B cell (primary cell): ENCODE measurements around the gene F12. TPM values are rescaled to one million over a fixed set of nuclear protein-coding genes. Genes with fewer than 3 reads are reported as not detected.
A peak's percentile ranks its signal among the peaks of the same experiment; 100 is the strongest.

Source experiments
- ATAC-seq: fragments of 200-7000 bp; cut with Tn5 transposase; one replicate; pipeline ENCODE4 v1.10.0; 2021; ENCODE audit warnings: low read depth, mild to moderate bottlenecking, moderate number of reproducible peaks, moderate library complexity
- CTCF ChIA-PET: fragments of 350-600 bp; sonication (Branson Sonifier 250); formaldehyde crosslinking; loops from one replicate; lab custom pipeline; 2021; ENCODE audit warnings: antibody characterized with exemption, inconsistent platforms; lab: Charles Lee
- POLR2A ChIA-PET: fragments of 350-600 bp; sonication (Branson Sonifier 250); formaldehyde crosslinking; loops from one replicate; lab custom pipeline; 2021; ENCODE audit warnings: antibody characterized with exemption; lab: Charles Lee
- DNase-seq: peaks from one replicate; pipeline ENCODE4 v3.0.0; 2013
- H2AFZ ChIP-seq: 2 replicates; pipeline ENCODE4 v1.6.1; 2012; ENCODE audit warnings: mild to moderate bottlenecking, low read depth, low read length; ENCODE audit not compliant: insufficient read depth, poor library complexity, severe bottlenecking
- H3K27ac ChIP-seq, 2 donors: 1 replicate in 1 of 2; 2 replicates in 1 of 2; pipeline ENCODE4 v1.5.1; 2012 to 2013; ENCODE audit warnings: low read length in 2 of 2, mild to moderate bottlenecking in 2 of 2, moderate library complexity in 1 of 2
- H3K27me3 ChIP-seq, 4 experiments: fragments of 200-600 bp in 1 of 4; sonication (generic) in 1 of 4; replicated peaks in 1 of 4; 1 replicate in 2 of 4; 2 replicates in 2 of 4; pipeline versions ENCODE4 v1.6.1 to v1.7.0; 2013 to 2016; ENCODE audit warnings: low read length in 3 of 4, mild to moderate bottlenecking in 2 of 4, mixed read lengths in 1 of 4, moderate library complexity in 1 of 4; ENCODE audit not compliant: insufficient read depth in 4 of 4, control insufficient read depth in 3 of 4; ENCODE audit errors: control extremely low read depth in 1 of 4
- H3K36me3 ChIP-seq, 2 experiments: replicated peaks in 1 of 2; 1 replicate in 1 of 2; 2 replicates in 1 of 2; pipeline versions ENCODE4 v1.6.1 to v1.7.1; 2013; ENCODE audit warnings: low read length in 1 of 2; ENCODE audit not compliant: insufficient read depth in 2 of 2, control insufficient read depth in 1 of 2; ENCODE audit errors: control extremely low read depth in 1 of 2, extremely low read depth in 1 of 2
- H3K4me1 ChIP-seq, 2 donors: fragments of 200-600 bp in 1 of 2; sonication (generic) in 1 of 2; 1 replicate in 1 of 2; 2 replicates in 1 of 2; pipeline versions ENCODE4 v1.5.1 to v1.6.1; 2013 to 2017; ENCODE audit warnings: low read length in 2 of 2; ENCODE audit not compliant: control insufficient read depth in 2 of 2, insufficient read depth in 2 of 2
- H3K4me2 ChIP-seq: replicated peaks from 2 replicates; pipeline ENCODE3; 2012; ENCODE audit warnings: mild to moderate bottlenecking, low read depth, low read length; ENCODE audit not compliant: poor library complexity, severe bottlenecking
- H3K4me3 ChIP-seq, 5 experiments: fragments of 200-600 bp in 1 of 5; sonication (generic) in 1 of 5; 1 replicate in 3 of 5; 2 replicates in 2 of 5; pipeline versions ENCODE4 v1.5.1 to v1.7.0; 2011 to 2016; ENCODE audit warnings: low read length in 4 of 5, mild to moderate bottlenecking in 4 of 5, low read depth in 2 of 5, control low read depth in 1 of 5, moderate library complexity in 1 of 5; ENCODE audit not compliant: insufficient read depth in 1 of 5; ENCODE audit errors: control extremely low read depth in 1 of 5, extremely low read depth in 1 of 5
- H3K79me2 ChIP-seq: fragments of 200-600 bp; sonication (generic); one replicate; pipeline ENCODE4 v1.6.0; 2016; ENCODE audit warnings: low read length; ENCODE audit not compliant: control insufficient read depth, insufficient read depth
- H3K9ac ChIP-seq: fragments of 200-600 bp; sonication (generic); 2 replicates; pipeline ENCODE4 v1.6.1; 2017; ENCODE audit warnings: mild to moderate bottlenecking, low read length, moderate library complexity
- H3K9me3 ChIP-seq, 3 donors: one replicate each; pipeline versions ENCODE4 v1.6.1 to v1.7.1; 2013; ENCODE audit warnings: low read length in 2 of 3; ENCODE audit not compliant: control insufficient read depth in 2 of 3, insufficient read depth in 1 of 3; ENCODE audit errors: control extremely low read depth in 1 of 3
- H4K20me1 ChIP-seq: 2 replicates; pipeline ENCODE4 v1.6.0; 2012; ENCODE audit warnings: mild to moderate bottlenecking, low read length; ENCODE audit not compliant: insufficient read depth, control insufficient read depth, poor library complexity, severe bottlenecking
- H3K27ac Mint-ChIP-seq: one replicate; pipeline ENCODE4 v1.8.0; 2021; ENCODE audit warnings: mixed read lengths
- H3K27me3 Mint-ChIP-seq: one replicate; pipeline ENCODE4 v1.8.0; 2021; ENCODE audit warnings: mixed read lengths
- H3K4me1 Mint-ChIP-seq: one replicate; pipeline ENCODE4 v1.8.0; 2021; ENCODE audit warnings: mixed read lengths
- H3K4me3 Mint-ChIP-seq: one replicate; pipeline ENCODE4 v1.8.0; 2021; ENCODE audit warnings: mixed read lengths
- H3K9me3 Mint-ChIP-seq: one replicate; pipeline ENCODE4 v1.8.0; 2022; ENCODE audit warnings: mixed read lengths; ENCODE audit not compliant: insufficient read depth
- CTCF ChIP-seq: fragments of 200-600 bp; IDR thresholded peaks from one replicate; pipeline ENCODE4 v1.8.0; 2022; ENCODE audit warnings: antibody characterized with exemption, mild to moderate bottlenecking
- EZH2 ChIP-seq: IDR thresholded peaks from 2 replicates; pipeline ENCODE4 v1.6.1; 2012; ENCODE audit warnings: borderline replicate concordance, low read depth, mild to moderate bottlenecking, moderate library complexity, low read length; ENCODE audit not compliant: insufficient read depth, poor library complexity, severe bottlenecking
- WGBS: methylation state at CpG from one replicate; pipeline ENCODE4 v1.1.5; 2013; ENCODE audit warnings: missing lambda C conversion rate; ENCODE audit not compliant: insufficient coverage; 5-methylcytosine and 5-hydroxymethylcytosine counted together
- intact Hi-C: fragments of 100-400 bp; cut with micrococcal nuclease; formaldehyde crosslinking; loops from one replicate; pipeline ENCODE4 v1.10.0; 2022
- polyA plus RNA-seq: library from polyadenylated mRNA; depleted of rRNA; stranded (reverse); fragments of >200 nt; gene quantifications from 2 replicates; pipeline ENCODE4 v1.2.3, GENCODE V29; 2012
- total RNA-seq, 2 donors: library from RNA; stranded (reverse); fragments of 120-200 nt in 1 of 2; gene quantifications; 1 replicate in 1 of 2; 2 replicates in 1 of 2; pipeline versions ENCODE4 v1.2.3 to v1.2.4, GENCODE V29; 2013 to 2022

The F12 gene
- total and polyA plus RNA-seq, 2 donors (not counting 1 experiment from before 2014, with no cell fraction given), result 3.1 TPM; not detected in 1

- peaks cover 27% of the 10 kb centered on the region for H3K4me1 Mint-ChIP-seq
- intact Hi-C loops, result loop anchor here (1.0 to 2.0 kb wide), 2 partner anchors 42 to 56 kb away; partner anchors contain the start of gene PDLIM7
- H3K27ac ChIP-seq, result peak overlapping the region; percentile 88 to 97
- H3K36me3 ChIP-seq, result no peaks in the 10 kb centered on the region
- peaks cover 0 to 4% (median 0%) of the 10 kb centered on the region in 3 donors for H3K9me3 ChIP-seq
- H3K27me3 Mint-ChIP-seq, result no peaks in the 10 kb centered on the region
- H3K9ac ChIP-seq, result peak overlapping the region; percentile 87
- H3K9me3 Mint-ChIP-seq, result no peaks in the 10 kb centered on the region
- peak overlapping the region; percentile 9 to 91 (median 74) for H3K4me3 ChIP-seq
- peaks cover 17 to 31% of the 10 kb centered on the region in 2 donors for H3K4me1 ChIP-seq
- CTCF ChIA-PET, result interaction anchor here (0.6 to 21.3 kb wide), 29 partner anchors 10 to 153 kb away, joined by 3 to 628 read pairs (median 5); partner anchors contain the start of genes DDX41, DOK3, F12 and GRK6
- POLR2A ChIA-PET, result interaction anchor here (0.5 to 6.7 kb wide), 13 partner anchors 8 to 115 kb away, joined by 3 to 87 read pairs (median 5); partner anchors contain the start of genes DOK3, GRK6, LMAN2 and PFN3
- peak; percentile 55 for ATAC-seq
- WGBS, result under 1% methylated on average over 80 of the region's 80 CpGs
- H3K4me3 Mint-ChIP-seq, result peak overlapping the region; percentile 93
- TF ChIP-seq CTCF, result peak; percentile 81
- TF ChIP-seq EZH2, result no peak
- H2AFZ ChIP-seq, result peak overlapping the region; percentile 50
- peak; percentile 96 for DNase-seq
- H3K4me2 ChIP-seq, result peak overlapping the region; percentile 99
- H3K79me2 ChIP-seq, result peaks cover 21% of the 10 kb centered on the region
- peaks cover 30% of the 10 kb centered on the region for H4K20me1 ChIP-seq
- H3K27ac Mint-ChIP-seq, result peak overlapping the region; percentile 80
- peaks cover 0 to 2% (median 0%) of the 10 kb centered on the region in 4 experiments for H3K27me3 ChIP-seq
Measured at GRCh38 chr5:177455036-177455660, 45.8 kb upstream of the F12 start.
